Cardiac fibroblast (primary cell): ENCODE measurements around the gene DPEP1.

Experiments
- DNase-seq, 2 donors: peaks; one replicate each; pipeline versions ENCODE4 v3.0.0 to v3.0.0-alpha.2; 2010; ENCODE audit warnings: low read depth in 2 of 2
- H3K4me3 ChIP-seq, 2 donors: replicated peaks in 1 of 2; 1 replicate in 1 of 2; 2 replicates in 1 of 2; pipeline ENCODE4 v1.5.1; 2011; ENCODE audit warnings: low read depth in 2 of 2, low read length in 2 of 2, mild to moderate bottlenecking in 2 of 2, moderate library complexity in 1 of 2
- CTCF ChIP-seq: IDR thresholded peaks from one replicate; pipeline ENCODE4 v1.5.1; 2011; ENCODE audit warnings: low read depth, mild to moderate bottlenecking, low read length, inconsistent platforms

DPEP1 gene

GRCh38 chr16:89600427-89600826, 13.0 kb upstream of the DPEP1 start:
- TF ChIP-seq CTCF, result no peak
- DNase-seq, result no peak
- no peak overlapping the region for H3K4me3 ChIP-seq

- no peak overlapping the region for H3K4me3 ChIP-seq
- DNase-seq, result no peak
- TF ChIP-seq CTCF, result no peak
These were observed 12.5 kb upstream of the DPEP1 start for GRCh38 chr16:89600956-89601355.

DNA sequence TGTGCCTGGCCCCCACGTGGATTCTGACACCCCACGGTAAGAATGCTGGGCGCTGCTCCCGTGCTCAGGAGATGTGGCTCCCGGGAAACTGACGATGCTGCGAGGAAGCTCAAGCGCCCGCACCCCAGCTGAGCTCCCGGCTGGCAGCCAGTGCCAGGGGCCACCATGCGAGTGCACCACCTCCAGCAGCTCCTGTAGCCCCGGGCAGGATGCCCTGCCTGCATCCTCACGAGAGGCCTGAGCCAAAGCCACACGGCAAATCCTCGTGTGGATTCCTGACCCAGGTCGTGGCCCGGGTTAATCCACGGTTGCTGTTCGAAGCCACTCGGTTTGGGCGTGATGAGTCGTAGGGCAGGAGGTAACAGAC, 11.6 kb upstream of the DPEP1 start:
- DNase-seq, result no peak
- TF ChIP-seq CTCF, result no peak
- no peak overlapping the region for H3K4me3 ChIP-seq

GRCh38 chr16:89602273-89602951, 11.0 kb upstream of the DPEP1 start:
- peak; percentile 83 to 87 for DNase-seq

GRCh38 chr16:89602952-89603590, 10.4 kb upstream of the DPEP1 start:
- no peak for DNase-seq
- TF ChIP-seq CTCF, result no peak
- H3K4me3 ChIP-seq, result no peak overlapping the region

More at GRCh38 chr16:89602273-89602951, 11.0 kb upstream of the DPEP1 start:
- no peak for TF ChIP-seq CTCF
- no peak overlapping the region for H3K4me3 ChIP-seq

DNA sequence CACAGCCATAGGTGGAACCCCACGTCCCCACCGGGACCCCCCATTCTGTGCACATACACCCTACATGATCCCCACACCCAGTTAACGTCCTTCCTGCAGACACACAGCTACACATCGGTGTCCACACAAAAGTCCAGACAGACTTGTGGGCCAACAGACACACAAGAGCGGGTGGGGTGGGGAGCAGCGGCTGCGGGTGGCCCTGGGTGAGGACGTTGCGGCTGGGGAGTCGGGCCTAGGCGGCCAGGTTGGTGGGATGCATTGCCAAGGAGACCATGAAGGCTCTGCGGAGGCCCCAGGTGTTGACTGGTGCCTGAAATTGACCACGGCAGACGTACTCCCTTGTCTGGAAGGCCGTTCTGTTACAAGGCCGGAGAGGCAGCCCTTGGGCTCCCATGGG, 8.7 kb upstream of the DPEP1 start:
- no peak for TF ChIP-seq CTCF
- no peak for DNase-seq
- no peak overlapping the region for H3K4me3 ChIP-seq
